HG03060 (cell line): ENCODE measurements around the gene THY1.
"Not testable (repeated sequence)": the region's sequence is repeated elsewhere in the genome, so short reads cannot be mapped to it uniquely, and the experiment has no call there.

Experiments used
- ATAC-seq: cut with Tn5 transposase; IDR thresholded peaks from one replicate; pipeline ENCODE4 v1.9.1; 2021; ENCODE audit warnings: low read depth, moderate number of reproducible peaks; ENCODE audit not compliant: unreplicated experiment

The THY1 gene

DNA sequence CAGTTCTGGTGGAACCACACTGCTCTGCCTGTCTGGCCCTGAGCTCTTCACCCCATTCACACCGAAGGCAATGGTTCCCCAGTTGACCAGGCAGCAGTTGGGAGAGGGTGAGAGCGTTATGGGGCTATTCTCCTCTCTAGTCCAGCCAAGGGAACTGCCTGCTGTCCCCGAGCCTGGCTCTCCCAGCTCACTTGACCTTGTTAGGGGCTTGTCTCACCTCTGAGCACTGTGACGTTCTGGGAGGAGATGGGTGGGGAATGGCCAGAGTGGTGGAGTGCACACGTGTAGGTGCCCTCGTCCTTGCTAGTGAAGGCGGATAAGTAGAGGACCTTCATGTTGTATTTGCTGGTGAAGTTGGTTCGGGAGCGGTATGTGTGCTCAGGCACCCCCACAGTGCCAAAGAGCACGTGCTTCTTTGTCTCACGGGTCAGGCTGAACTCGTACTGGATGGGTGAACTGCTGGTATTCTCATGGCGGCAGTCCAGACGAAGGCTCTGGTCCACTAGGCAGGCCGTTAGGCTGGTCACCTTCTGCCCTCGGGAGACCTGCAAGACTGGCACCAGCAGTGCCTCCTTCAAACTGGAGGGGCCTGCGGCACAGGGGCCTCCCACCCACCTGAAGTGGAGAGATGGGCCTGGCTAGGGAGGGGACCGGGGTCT, 3.0 kb downstream of the THY1 start:
- ATAC-seq, result no peak

DNA sequence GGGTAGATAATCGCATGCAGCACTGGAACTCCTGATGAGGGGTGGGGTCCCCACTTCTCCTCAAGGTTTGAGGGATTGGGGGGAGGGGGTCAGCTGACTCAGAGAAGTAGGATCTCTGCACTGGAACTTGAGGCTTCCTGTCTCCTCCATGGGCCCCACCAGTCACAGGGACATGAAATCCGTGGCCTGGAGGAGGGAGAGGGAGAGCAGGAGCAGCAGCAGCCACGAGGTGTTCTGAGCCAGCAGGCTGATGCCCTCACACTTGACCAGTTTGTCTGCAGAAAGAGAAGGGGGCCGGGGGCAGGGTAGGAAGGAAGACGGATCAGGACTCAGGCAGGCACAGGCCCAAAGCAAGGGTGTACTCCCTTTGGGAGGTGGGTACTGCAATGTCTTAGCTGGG, 3.7 kb downstream of the THY1 start:
- ATAC-seq, result no peak

DNA sequence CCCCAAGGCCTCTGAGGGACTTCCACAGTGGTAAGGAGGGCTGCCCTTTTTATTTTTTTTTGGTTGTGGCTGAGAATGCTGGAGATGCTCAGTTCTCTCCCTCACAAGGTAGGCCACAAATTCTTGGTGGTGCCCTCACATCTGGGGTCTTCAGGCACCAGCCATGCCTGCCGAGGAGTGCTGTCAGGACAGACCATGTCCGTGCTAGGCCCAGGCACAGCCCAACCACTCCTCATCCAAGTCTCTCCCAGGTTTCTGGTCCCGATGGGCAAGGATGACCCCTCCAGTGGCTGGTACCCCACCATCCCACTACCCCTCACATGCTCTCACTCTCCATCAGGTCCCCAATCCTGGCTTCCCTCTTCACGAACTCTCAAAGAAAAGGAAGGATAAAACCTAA, 4.2 kb downstream of the THY1 start:
- ATAC-seq, result no peak

DNA sequence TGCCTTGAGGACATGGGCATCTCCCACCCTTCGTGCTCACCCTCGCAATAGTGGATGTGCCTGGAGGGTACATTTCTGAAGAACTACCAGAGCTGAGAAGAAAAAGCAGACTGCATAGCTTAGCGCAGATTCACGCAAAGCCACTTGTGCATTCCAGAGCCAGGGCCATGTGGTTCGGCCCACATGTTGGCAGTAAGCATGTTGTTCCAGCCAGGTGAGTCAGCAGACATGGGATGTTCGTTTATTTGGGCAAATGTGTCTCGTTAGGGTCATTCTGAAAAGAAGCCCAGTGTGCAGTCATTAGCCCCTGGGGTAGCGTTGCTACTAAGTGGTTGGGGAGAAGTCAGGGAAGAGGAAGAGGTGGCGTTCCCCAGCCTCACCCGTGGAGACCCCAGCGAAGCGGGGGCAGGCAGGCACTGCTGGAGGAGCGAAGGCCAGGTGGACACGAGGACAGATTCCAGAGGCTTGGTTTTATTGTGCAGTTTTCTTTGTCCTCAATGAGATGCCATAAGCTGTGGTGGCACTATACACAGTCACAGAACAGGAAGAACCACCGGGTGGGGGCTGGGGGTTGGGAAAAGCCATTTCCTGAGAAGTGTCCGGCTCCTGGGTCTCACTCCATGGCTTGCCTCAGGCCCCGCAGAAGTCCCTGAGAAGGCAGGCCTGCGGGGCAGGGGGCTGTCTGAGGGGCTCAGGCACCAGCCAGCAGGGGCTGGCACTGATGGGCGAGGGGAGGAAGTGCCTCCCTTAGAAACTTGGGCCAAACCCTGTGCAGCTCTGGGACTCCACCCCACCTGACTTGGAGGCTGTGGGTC, 5.0 kb downstream of the THY1 start:
- no peak for ATAC-seq

DNA sequence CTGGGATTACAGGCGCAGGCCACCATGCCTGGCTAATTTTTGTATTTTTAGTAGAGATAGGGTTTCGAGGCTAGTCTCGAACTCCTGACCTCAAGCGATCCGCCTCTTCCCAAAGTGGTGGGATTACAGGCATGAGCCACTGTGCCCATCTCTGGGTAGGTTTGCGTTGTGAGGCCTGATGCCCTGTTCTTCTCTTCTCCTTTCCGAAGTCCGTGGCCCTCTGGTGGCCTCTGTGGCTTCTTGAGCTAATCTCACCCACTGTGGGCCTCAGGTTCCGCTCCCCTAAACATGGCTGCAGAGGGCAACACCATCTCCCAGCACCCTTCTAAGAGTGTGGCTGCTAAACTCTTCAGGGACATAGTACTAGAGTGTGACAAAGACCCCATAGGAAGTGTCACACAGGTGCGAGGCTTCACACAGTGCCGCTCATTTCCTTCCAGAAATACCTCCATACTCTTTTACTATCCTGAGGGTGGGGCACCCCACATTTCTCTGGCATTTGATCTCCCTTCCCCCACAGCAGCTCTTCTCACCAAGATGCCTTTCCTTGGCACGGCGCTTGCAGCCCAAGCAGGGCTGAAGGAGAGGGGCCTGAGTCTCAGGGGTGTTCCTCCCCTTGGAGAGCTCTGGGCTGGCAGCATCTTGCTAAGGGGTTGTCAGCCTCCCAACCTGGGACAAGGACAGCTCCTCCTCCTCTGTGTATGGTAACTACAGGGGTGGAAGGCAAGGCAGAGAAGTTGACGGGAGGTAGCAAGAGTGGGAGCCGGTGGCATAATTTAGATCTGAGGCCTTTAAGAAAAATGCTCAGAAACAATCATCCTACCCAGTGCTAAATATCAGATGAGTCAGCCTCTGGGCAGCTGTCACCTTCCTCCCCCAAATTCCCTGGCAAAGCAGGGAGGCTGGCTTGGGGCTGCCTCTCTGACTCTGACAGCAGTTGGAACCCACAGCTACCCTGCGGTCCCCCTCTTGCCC, 6.1 kb downstream of the THY1 start:
- ATAC-seq, result no peak

DNA sequence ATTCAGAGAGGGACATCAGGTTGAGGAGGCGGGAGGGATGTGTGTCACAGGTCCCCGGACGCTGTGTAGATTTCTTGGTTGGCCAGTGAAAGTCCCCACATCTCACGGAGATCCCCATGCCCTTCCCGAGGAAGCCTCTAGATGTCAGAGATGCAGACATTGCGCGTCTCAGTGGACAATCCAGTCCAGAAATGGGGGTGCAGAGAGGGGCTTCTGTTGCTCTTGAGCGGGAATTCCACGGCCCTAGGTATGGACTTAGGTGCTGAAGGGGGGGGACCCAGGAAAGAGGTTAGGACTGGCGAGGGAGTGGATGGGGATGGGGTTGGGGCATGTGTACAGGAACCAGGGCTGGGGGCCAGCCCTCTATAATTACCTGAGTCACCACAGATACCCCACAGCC, 7.0 kb downstream of the THY1 start:
- no peak for ATAC-seq

DNA sequence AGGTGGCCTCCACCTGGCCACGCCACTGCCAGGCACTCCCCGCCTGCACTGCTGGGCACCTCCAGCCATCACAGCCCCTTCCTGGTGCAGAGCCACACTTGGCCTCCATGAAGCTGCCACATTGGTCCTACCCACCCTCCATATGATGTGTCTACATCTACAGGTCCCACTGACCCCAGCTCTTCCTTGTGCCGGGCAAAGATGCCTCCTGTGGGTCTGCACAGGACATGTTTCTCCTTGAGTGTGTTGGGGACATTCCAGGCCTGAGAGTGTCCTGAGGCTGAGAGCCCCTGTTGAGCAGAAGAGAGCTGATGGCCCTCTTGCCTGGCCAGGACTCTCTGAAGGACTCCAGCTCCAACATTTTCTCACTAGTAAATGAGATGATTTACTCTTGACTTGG, 7.5 kb downstream of the THY1 start:
- no peak for ATAC-seq

DNA sequence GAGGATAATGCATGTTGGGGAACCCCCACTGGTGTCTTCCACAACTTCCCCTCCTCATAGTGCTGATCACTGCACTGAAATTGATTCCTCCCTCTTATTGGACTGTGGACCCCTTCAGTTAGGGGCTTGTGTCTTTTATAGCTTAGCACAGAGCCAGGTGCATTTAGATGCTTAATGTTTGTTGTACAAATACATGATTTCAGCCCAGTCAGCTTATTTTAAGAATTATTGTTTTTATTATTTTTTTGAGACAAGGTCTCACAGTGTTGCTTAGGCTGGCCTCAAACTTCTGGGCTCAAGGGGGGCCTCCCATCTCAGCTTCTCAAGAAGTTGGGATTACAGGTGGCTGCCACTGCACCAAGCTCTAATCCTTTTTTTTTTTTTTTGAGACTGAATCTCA, 8.2 kb downstream of the THY1 start:
- no peak for ATAC-seq

DNA sequence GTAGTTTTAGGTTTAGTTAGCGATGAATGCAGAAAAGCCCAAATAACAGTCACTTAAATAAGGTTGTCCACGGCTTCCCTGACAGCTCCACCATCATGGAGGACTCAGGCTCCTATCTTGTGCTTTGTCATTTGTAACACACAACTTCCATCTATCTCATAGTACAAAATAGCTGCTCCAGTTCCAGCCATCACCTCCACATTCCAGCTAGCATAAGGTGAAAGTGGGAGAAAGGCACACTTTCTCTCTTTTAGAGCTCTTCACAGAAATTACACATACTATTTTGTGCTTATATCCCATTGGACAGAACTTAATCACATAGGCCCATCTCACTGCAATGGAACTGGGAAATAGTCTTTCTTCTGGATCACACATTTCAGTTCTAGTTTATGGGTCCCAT, 8.7 kb downstream of the THY1 start:
- no peak for ATAC-seq

DNA sequence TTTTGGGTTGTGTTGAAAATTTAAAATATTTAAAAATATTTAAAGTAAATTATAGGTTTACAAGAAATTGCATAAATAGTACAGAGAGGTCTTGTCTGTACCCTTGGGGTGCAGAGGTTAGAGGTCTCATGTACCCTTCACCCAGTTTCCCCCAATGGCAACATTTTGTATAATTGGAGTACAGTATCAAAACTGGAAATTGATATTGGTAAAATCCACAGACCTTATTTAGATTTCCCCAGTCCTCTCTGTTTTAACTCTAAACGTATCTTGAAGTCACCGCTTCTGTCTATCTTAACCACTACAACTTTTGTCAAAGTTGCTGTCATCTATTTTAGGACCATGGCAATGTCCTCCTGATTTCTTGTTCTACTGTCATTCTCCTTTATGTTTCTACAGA, 10.9 kb downstream of the THY1 start:
- no peak for ATAC-seq

DNA sequence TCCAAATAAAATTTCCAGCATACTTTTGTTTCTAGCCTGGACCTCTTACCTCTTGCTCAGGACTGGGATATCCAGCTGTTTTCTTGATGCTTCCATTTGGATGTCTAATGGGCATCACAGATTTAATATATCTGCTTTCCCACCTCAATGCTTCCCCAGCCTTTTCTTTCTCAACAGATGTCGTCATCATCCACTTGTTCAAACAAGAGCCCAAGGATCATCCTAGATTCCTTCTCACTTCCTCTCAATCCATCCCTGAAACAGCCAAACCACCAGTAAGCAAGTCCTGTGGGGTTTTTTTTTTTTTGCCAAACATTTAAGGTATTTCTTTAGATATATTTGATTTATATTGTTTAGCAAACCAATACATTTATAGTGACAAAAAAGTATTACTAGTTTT, 12.5 kb downstream of the THY1 start:
- no peak for ATAC-seq

DNA sequence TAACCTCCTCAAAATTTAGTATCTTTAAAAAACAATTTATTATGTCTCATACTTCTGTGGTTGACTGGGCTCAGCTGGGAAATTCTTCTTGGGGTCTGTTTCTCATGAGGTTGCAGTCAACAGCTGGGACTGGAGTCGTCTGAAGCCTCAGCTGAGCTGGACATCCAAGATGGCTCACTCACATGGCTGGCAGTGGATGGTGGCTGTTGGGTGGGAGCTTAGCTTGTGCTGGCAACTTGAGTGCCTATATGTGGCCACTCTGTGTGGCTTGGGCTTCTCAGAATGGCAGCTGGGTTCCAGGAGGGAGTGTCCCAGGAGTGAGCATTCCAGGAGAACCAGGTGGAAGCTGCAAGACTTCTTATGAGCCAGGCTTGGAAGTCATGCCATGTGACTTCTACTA, 13.2 kb downstream of the THY1 start:
- ATAC-seq, result no peak

DNA sequence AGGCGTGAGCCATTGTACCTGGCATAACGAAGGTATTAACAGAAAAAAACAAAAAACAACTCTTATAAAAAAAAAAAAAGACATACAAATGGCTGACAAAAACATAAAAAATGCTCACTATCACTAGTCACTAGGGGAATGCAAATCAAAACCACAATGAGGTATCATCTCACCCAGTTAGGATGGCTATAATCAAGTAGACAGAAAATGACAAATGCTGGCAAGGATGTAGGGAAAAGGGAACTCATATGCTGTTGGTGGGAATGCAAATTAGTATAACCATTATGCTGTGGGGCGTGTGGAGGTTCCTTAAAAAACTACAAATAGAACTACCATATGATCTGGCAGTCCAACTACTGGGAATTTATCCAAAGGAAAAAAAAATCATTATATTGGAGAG, 17.0 kb downstream of the THY1 start:
- ATAC-seq, result no peak

DNA sequence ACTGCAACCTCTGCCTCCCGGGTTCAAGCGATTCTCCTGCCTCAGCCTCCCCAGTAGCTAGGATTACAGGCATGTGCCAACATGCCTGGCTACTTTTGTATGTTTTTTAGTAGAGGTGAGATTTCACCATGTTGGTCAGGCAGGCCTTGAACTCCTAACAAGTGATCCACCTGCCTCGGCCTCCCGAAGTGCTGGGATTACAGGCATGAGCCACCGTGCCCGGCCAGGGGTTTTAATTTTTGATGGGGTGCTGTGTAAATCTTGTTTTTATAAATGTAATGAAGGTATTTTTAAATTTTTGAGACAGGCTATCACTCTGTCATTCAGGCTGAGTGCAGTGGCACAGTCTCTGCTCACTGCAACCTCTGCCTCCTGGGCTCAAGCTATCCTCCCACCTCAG, 17.5 kb downstream of the THY1 start:
- ATAC-seq, result not testable (repeated sequence)

DNA sequence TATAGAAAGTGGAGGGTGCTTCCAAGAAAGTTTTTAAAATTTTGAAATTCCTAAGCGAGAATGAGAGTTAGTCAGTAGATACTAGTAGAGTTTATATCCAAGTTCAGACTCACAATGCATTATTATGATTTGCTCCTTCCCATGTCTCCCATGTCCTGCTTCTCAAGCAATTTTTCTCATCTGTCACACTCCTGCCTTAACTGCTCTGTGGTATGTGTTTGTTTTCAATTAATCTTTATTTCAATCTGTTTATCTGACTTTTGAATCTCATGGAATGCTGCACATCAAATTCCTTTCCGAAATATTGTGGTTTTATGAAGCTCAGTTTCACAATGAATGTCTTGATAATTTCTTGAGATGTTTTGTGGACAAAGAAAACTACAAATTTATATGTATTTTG, 18.1 kb downstream of the THY1 start:
- no peak for ATAC-seq

DNA sequence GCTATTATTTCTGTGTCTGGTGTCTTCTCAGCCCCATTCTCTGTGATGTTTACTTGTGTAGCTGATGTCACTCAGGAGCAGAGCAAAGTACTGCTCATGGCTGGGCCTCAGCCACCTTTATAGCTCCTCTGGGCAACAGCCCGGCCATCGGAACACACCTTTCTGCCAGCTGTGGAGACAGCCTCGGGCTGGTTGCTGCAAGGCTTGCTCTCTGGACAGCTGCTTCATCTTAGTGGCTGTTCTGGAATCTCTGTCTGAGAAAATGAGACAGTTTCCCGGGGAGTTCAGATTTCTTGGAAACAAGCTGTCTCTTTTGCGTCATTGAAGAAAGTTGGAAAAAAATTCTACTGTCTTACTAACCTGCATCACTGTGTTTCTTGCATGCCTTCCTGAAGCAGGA, 20.0 kb downstream of the THY1 start:
- ATAC-seq, result no peak

DNA sequence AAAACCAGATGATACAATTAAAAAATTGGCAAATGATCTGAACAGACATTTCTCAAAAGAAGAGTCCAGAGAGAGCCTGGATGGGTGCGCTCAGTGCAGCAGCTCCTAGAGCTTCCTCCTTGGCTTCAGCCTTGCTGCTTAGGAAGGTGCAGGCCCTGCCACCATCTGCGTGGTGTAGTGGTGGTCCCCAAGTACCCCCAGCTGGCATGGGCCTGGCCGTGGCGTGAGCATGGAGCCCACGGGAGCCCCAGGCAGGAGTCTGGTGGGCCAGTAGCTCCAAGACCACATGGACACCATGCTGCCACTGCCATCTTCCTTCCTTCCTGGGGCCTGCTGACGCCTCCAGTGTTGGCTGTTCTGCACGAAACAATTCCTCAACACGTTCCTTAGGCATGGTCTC, 20.5 kb downstream of the THY1 start:
- ATAC-seq, result no peak

DNA sequence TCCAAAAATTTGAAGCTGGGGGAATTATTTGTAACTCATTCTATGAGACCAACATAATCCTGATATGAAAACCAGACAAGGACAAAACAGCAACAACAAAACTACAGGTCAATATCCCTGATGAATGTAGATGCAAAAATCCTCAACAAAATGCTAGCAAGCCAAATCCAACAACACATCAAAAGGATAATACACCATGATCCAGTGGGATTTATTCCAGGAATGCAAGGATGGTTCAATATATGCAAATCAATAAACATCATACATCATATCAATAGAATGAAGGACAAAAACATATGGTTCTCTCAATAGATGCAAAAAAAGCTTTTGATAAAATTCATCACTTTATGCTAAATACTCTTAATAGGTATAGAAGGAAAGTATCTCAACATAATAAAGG, 22.1 kb downstream of the THY1 start:
- no peak for ATAC-seq

DNA sequence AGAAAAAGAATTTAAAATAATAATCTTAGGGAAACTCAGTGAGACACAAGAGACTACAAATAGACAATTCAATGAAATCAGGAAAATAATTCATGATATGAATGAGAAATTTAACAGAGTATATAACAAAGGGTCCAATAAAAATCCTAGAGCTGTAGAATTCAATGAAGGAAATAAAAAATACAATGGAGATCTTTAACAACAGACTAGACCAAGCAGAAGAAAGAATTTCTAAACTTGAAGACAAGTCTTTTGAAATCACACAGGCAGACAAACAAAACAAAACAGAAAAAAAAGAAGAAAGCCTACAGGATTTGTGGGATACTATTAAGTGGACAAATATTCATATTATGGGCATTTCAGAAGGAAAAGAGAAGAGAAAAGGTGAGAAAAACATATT, 25.2 kb downstream of the THY1 start:
- no peak for ATAC-seq

DNA sequence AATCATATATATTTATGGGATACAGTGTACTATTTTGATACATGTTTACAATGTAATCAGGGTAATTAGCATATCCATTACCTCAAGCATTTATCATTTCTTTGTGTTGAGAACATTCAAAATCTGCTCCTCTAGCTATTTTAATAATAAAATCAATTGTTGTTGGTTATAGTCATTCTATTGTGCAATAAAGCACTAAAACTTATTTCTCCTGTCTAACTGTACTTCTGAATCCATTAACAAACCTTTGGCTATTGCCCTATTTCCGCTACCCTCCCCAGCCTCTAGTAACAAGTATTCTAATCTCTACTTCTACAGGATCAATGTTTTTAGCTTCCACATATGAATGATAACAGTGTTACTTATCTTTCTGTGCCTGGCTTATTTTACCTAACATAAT, 26.1 kb downstream of the THY1 start:
- no peak for ATAC-seq

DNA sequence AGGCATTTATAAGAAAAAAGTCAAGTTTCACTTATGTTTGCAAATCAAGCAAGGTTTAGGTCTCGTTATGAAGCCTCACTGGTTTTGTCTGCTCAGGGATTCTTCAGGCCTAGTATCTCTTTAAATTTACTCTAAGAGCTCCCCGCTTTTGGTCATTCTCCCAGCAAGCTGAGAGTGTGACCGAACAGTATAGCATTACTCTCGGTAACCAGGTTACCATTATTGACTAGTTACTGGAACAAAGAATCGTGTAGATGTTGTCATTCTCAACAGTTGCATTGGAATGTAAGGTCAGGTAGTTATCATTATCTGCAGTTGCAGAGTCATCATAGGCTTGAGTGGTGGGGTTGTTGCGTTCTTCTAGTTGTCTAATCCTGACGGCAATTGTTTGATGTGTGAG, 31.7 kb downstream of the THY1 start:
- ATAC-seq, result no peak
